Cardiac fibroblast (primary cell): Measurements from ENCODE around the gene MXI1.

Experiments used
- DNase-seq, 2 donors: peaks; one replicate each; pipeline versions ENCODE4 v3.0.0 to v3.0.0-alpha.2; 2010; ENCODE audit warnings: low read depth in 2 of 2
- H3K4me3 ChIP-seq, 2 donors: replicated peaks in 1 of 2; 1 replicate in 1 of 2; 2 replicates in 1 of 2; pipeline ENCODE4 v1.5.1; 2011; ENCODE audit warnings: low read depth in 2 of 2, low read length in 2 of 2, mild to moderate bottlenecking in 2 of 2, moderate library complexity in 1 of 2
- TF ChIP-seq, protein P1 (sequence below): IDR thresholded peaks from one replicate; pipeline ENCODE4 v1.5.1; 2011; ENCODE audit warnings: low read depth, mild to moderate bottlenecking, low read length, inconsistent platforms

The MXI1 gene

DNA sequence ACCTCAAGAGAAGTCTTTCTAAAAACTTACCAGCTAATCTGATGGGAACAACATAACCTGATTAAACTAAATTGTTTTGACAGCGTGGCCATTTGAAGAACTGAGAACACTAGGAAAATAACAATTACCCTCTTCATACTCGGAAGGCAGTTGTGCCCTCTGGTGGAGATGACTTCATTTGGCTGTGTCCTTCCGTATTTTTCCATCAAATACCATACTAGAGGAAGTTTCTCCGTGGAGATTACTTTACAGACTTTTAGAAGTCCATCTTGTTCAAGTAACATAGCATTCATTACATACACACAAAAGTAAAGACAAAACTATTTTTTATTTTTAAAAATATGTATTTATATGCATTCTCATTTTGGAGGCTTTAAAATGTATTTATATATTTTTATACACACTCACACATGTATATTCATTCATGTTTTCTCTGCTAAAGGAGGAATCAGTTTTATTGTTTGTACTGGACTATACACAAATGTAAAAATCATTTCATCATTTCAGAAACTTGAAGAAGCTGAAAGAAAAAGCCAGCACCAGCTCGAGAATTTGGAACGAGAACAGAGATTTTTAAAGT lies 72.1 kb downstream of the MXI1 start:
- TF ChIP-seq, protein P1, sequence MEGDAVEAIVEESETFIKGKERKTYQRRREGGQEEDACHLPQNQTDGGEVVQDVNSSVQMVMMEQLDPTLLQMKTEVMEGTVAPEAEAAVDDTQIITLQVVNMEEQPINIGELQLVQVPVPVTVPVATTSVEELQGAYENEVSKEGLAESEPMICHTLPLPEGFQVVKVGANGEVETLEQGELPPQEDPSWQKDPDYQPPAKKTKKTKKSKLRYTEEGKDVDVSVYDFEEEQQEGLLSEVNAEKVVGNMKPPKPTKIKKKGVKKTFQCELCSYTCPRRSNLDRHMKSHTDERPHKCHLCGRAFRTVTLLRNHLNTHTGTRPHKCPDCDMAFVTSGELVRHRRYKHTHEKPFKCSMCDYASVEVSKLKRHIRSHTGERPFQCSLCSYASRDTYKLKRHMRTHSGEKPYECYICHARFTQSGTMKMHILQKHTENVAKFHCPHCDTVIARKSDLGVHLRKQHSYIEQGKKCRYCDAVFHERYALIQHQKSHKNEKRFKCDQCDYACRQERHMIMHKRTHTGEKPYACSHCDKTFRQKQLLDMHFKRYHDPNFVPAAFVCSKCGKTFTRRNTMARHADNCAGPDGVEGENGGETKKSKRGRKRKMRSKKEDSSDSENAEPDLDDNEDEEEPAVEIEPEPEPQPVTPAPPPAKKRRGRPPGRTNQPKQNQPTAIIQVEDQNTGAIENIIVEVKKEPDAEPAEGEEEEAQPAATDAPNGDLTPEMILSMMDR = peak; percentile 81
- H3K4me3 ChIP-seq = no peak overlapping the region
- peak; percentile 83 to 84 for DNase-seq

DNA sequence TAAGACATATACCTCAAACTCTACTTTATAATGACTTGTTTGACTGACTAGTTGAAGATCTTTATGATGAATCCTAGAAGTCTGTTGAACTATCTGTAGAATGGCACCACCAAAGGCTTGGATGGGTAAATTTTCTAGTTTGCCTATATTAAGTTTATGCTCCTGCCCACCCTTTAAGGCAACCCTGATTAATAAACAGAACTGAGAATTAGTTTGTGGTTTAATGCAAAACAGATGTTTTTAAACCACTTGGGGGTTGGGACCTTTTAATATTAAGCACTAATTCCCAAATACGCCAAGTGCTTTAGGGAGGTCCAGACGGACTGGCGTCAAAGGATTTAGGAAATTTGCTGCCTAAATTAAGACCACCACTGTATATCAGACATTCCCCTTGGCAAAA lies 76.9 kb downstream of the MXI1 start:
- no peak for DNase-seq
- no peak overlapping the region for H3K4me3 ChIP-seq
- TF ChIP-seq, protein P1 = no peak

DNA sequence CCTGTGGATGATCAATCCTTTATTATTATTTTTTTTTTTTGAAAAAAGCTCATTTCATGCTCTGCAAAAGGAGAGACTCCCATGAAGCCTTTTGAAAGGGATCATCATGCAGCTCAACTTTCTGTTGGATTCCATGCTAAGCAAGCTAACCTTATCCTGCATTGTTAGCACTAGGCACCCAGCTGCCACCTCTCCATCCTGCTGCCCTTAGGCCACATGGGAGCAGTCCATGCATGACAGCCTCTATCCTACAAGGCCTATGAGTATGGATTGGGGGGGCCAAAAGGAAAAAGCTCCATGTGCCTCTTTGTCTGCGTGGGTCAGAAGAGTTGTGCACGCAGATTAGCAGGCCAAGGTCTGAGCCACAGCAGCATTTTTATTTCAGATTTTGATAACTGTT lies 78.1 kb downstream of the MXI1 start:
- TF ChIP-seq, protein P1 = no peak
- DNase-seq = no peak
- H3K4me3 ChIP-seq = no peak overlapping the region

DNA sequence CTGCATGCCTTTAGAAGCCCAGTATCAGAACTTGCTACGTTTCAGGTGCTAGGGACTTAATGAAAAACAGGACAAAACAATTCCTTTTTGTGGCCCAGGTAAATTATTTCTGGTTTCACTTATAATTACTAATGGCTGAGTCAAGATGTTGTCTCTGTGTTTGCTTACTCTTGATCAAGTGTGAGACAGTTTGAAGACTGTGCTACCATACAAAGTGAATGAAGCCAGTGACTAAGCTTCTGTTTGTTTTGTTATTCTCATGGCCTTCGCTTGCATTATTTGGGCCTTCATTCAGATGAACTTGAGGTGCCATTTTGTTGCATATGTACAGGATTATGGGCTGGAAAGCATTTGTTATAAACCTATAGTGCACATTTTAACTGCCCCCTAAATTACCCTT lies 79.4 kb downstream of the MXI1 start:
- DNase-seq = no peak
- H3K4me3 ChIP-seq = no peak overlapping the region
- TF ChIP-seq, protein P1 = no peak

DNA sequence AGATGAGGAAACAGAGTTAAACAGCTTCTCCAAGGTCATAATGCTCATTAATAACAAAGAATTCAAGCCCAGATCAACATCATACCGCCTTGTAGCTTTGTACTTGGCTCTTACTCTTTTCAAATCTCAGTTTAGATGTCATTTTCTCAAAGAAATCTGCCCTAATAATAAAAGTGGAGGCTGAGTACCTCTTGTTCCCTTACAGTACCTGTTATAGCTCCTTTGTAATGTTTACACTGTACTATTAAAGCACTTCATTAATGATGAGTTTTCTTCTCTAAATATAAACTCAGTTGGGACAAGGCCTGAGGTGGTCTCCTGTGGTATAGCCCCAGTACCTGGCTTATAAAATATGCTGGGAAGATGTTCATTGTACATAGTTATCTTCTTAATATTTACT lies 89.6 kb downstream of the MXI1 start:
- no peak overlapping the region for H3K4me3 ChIP-seq
- DNase-seq = no peak
- TF ChIP-seq, protein P1 = no peak

DNA sequence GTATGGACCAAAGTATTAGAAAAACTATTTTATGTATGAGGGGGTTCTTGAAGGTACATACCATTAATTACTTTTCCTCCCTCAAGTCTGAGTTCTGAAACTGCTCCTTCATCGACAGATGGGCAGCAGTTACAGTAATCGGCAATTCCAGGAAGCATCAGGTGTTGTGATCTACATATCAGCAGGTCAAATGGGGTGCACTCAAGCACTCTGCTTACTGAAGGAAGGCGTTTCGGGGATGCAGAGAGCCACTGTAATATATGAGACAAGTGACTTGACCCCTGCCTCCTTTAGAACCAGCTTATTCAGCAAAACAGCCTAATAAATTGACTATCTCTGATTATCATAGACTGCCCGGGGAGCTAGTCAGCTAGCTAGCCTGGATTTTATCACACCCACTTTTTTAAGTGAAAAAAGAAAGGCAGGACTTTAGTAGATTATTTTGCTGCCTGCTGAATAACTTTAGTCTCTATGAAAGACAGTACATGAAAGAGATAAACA lies 93.1 kb downstream of the MXI1 start:
- no peak for DNase-seq
- H3K4me3 ChIP-seq = no peak overlapping the region
- TF ChIP-seq, protein P1 = no peak

DNA sequence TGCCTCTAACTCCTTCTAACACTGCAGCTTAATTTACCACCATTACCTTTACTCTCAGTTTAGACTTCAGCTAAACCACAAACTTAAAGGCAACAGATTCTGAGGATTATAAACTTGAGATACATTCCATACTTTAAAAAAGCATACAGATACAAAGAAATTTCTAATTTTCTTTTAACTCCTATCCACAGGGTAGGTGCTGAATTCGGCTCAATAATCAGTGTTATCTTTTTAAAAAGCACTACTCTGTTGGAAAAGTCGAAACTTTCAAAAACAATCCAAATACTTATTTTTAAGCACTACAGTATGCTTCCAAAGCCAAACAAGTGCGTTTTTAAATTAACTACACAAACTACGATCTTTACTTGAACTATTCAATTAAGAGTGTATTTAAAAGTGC lies 96.3 kb downstream of the MXI1 start:
- no peak for DNase-seq
- H3K4me3 ChIP-seq = peak overlapping the region; percentile 82 to 84
- TF ChIP-seq, protein P1 = no peak
